PFSK-1 (cell line): ENCODE measurements around the gene ZGRF1.

Experiments
- FOXP2 ChIP-seq: optimal IDR thresholded peaks from 2 replicates; pipeline ENCODE3; 2011; ENCODE audit warnings: borderline replicate concordance, control low read depth, inconsistent platforms; ENCODE audit not compliant: insufficient read depth; ENCODE audit errors: extremely low read length, extremely low read depth
- POLR2AphosphoS5 ChIP-seq: IDR thresholded peaks from 2 replicates; pipeline ENCODE4 v1.6.1; 2012; ENCODE audit warnings: low read depth, mild to moderate bottlenecking, control low read depth, low read length, moderate library complexity
- REST ChIP-seq, 2 experiments: IDR thresholded peaks; 2 replicates each; pipeline versions ENCODE4 v1.6.1 to v1.8.0; 2011 to 2012; ENCODE audit warnings: low read depth in 2 of 2, low read length in 2 of 2, control low read depth in 1 of 2, inconsistent platforms in 1 of 2, mild to moderate bottlenecking in 1 of 2, moderate library complexity in 1 of 2; ENCODE audit not compliant: insufficient read depth in 1 of 2
- SIN3A ChIP-seq: IDR thresholded peaks from 2 replicates; pipeline ENCODE4 v1.6.1; 2012; ENCODE audit warnings: mild to moderate bottlenecking, low read length, moderate library complexity, borderline replicate concordance; ENCODE audit not compliant: insufficient read depth
- TAF1 ChIP-seq: IDR thresholded peaks from 2 replicates; pipeline ENCODE4 v1.6.1; 2012; ENCODE audit warnings: low read length, control low read depth, borderline replicate concordance; ENCODE audit not compliant: insufficient read depth

The ZGRF1 gene

GRCh38 chr4:112536123-112536522, 100.6 kb downstream of the ZGRF1 start:
- TF ChIP-seq REST (IDR thresholded peaks at IDR 0.05; ENCODE audit: insufficient read depth in 1 of 2, low read depth in 2 of 2, low read length in 2 of 2), result no peak

GRCh38 chr4:112532267-112532666, 104.4 kb downstream of the ZGRF1 start:
- TF ChIP-seq TAF1 (no peak), SIN3A (no peak), FOXP2 (no peak), REST (IDR thresholded peaks at IDR 0.05; ENCODE audit: insufficient read depth in 1 of 2, low read depth in 2 of 2, low read length in 2 of 2) (no peak), POLR2AphosphoS5 (no peak)

- TF ChIP-seq TAF1, result no peak
- no peak for TF ChIP-seq POLR2AphosphoS5
- no peak for TF ChIP-seq REST (IDR thresholded peaks at IDR 0.05; ENCODE audit: insufficient read depth in 1 of 2, low read depth in 2 of 2, low read length in 2 of 2)
- TF ChIP-seq SIN3A, result no peak
- TF ChIP-seq FOXP2, result no peak
Observed at GRCh38 chr4:112531146-112531545, 105.6 kb downstream of the ZGRF1 start.

- no peak for TF ChIP-seq SIN3A
- no peak for TF ChIP-seq FOXP2
- TF ChIP-seq TAF1, result no peak
- no peak for TF ChIP-seq REST (IDR thresholded peaks at IDR 0.05; ENCODE audit: insufficient read depth in 1 of 2, low read depth in 2 of 2, low read length in 2 of 2)
- no peak for TF ChIP-seq POLR2AphosphoS5
Observed at GRCh38 chr4:112526061-112526460, 110.6 kb downstream of the ZGRF1 start.

GRCh38 chr4:112523764-112524505, 112.8 kb downstream of the ZGRF1 start:
- no peak for TF ChIP-seq POLR2AphosphoS5
- peak; percentile 44 for TF ChIP-seq FOXP2
